K562 (cell line): ENCODE measurements around the gene GP1BB. TPM values are rescaled to one million over a fixed set of nuclear protein-coding genes. Genes with fewer than 3 reads are reported as not detected.

Source experiments
- ATAC-seq: fragments of 200-7000 bp; cut with Tn5 transposase; 3 replicates; pipeline ENCODE4 v1.9.1; 2020; ENCODE audit warnings: moderate library complexity
- BruUV-seq: library from RNA; stranded (reverse); fragments of 400-500 nt; replicated peaks from 2 replicates; lab custom pipeline; 2021; lab: Mats Ljungman, UMichigan
- CTCF ChIA-PET: fragments of 300-600 bp; formaldehyde crosslinking; extraction: SDS; loops from one replicate; lab custom pipeline; 2021; ENCODE audit warnings: low intra/inter-chr PET ratio; lab: Yijun Ruan, JAX
- POLR2A ChIA-PET: fragments of 300-600, 350-650 bp; sonication (Branson Sonifier 250); formaldehyde crosslinking; extraction: SDS; loops from one replicate; lab custom pipeline; 2021; ENCODE audit warnings: antibody characterized with exemption, inconsistent platforms; lab: Yijun Ruan, JAX
- DNase-seq, 4 experiments: peaks; one replicate each; pipeline versions ENCODE4 v3.0.0 to v3.0.0-alpha.2; 2011 to 2018; ENCODE audit warnings: low spot score in 3 of 4, mixed read lengths in 3 of 4; ENCODE audit errors: extremely low read depth in 1 of 4
- FAIRE-seq: peaks from 2 replicates; lab custom pipeline; 2011; peaks lifted over from hg19 to GRCh38; lab: Jason Lieb, UNC
- H2AFZ ChIP-seq: 2 replicates; pipeline ENCODE4 v1.6.0; 2011; ENCODE audit warnings: low read depth, low read length, control low read depth, inconsistent platforms
- H3K27ac ChIP-seq: fragments of 200-600 bp; 3 replicates; pipeline ENCODE4 v1.8.0; 2011; ENCODE audit warnings: low read depth, mild to moderate bottlenecking, control low read depth, inconsistent platforms, low read length, moderate library complexity, mixed read lengths; ENCODE audit errors: extremely low read depth
- H3K27me3 ChIP-seq, 2 experiments: fragments of 300-600 bp in 1 of 2; 2 replicates in 1 of 2; 3 replicates in 1 of 2; pipeline versions ENCODE4 v1.6.0 to v1.8.0; 2011; ENCODE audit warnings: inconsistent platforms in 2 of 2, low read length in 2 of 2, mild to moderate bottlenecking in 1 of 2, mixed read lengths in 1 of 2, moderate library complexity in 1 of 2; ENCODE audit not compliant: control insufficient read depth in 2 of 2, insufficient read depth in 2 of 2
- H3K36me3 ChIP-seq: fragments of 300-600 bp; 3 replicates; pipeline ENCODE4 v1.8.0; 2011; ENCODE audit warnings: mild to moderate bottlenecking, low read length, inconsistent platforms; ENCODE audit not compliant: control insufficient read depth, insufficient read depth
- H3K4me1 ChIP-seq, 2 experiments: fragments of 200-600 bp in 1 of 2; replicated peaks in 1 of 2; 2 replicates in 1 of 2; 3 replicates in 1 of 2; pipeline versions ENCODE4 v1.5.1 to v1.8.0; 2011; ENCODE audit warnings: inconsistent platforms in 2 of 2, low read length in 2 of 2, mild to moderate bottlenecking in 1 of 2, mixed read lengths in 1 of 2, moderate library complexity in 1 of 2; ENCODE audit not compliant: control insufficient read depth in 2 of 2, insufficient read depth in 2 of 2
- H3K4me2 ChIP-seq: 2 replicates; pipeline ENCODE4 v1.6.1; 2011; ENCODE audit warnings: low read length, control low read depth, inconsistent platforms, mixed read lengths; ENCODE audit not compliant: insufficient read depth
- H3K4me3 ChIP-seq: fragments of 200-600 bp; sonication (generic), shearing (Covaris generic); 2 replicates; pipeline ENCODE4 v1.5.1; 2016; ENCODE audit warnings: control low read depth, inconsistent platforms
- H3K79me2 ChIP-seq: fragments of 200-600 bp; 3 replicates; pipeline ENCODE4 v1.8.0; 2011; ENCODE audit warnings: low read length, inconsistent platforms; ENCODE audit not compliant: control insufficient read depth, insufficient read depth
- H3K9ac ChIP-seq, 2 experiments: 2 replicates each; pipeline versions ENCODE4 v1.6.0 to v1.6.1; 2011; ENCODE audit warnings: low read depth in 2 of 2, low read length in 2 of 2, control low read depth in 1 of 2, inconsistent platforms in 1 of 2, mild to moderate bottlenecking in 1 of 2, mixed read lengths in 1 of 2; ENCODE audit not compliant: insufficient read depth in 1 of 2
- H3K9me1 ChIP-seq: one replicate; pipeline ENCODE4 v1.6.0; 2011; ENCODE audit warnings: inconsistent platforms, mild to moderate bottlenecking, low read length, moderate library complexity; ENCODE audit not compliant: control insufficient read depth, insufficient read depth
- H3K9me3 ChIP-seq: replicated peaks from 2 replicates; pipeline ENCODE4 v1.5.1; 2011; ENCODE audit warnings: low read depth, low read length, inconsistent platforms; ENCODE audit not compliant: control insufficient read depth, insufficient read depth
- H4K20me1 ChIP-seq: replicated peaks from 2 replicates; pipeline ENCODE4 v1.6.1; 2011; ENCODE audit warnings: low read length, inconsistent platforms, mixed read lengths; ENCODE audit not compliant: control insufficient read depth, insufficient read depth
- ATF1 ChIP-seq, 2 experiments: fragments of 450-650 bp in 1 of 2; IDR thresholded peaks; 2 replicates each; pipeline ENCODE4 v1.6.1; 2016; ENCODE audit warnings: missing compliant biosample characterization in 1 of 2, missing genetic modification characterization in 1 of 2
- CAMTA2 ChIP-seq: fragments of 250-450 bp; sonication (Bioruptor Pico); conservative IDR thresholded peaks from 2 replicates; pipeline ENCODE4 v1.5.1; 2022
- CCAR2 ChIP-seq: fragments of 200-400 bp; formaldehyde crosslinking; IDR thresholded peaks from 2 replicates; pipeline ENCODE4 v1.6.1; 2017; ENCODE audit warnings: mild to moderate bottlenecking, low read depth, low read length
- ESRRA ChIP-seq: fragments of 450-650 bp; IDR thresholded peaks from 2 replicates; pipeline ENCODE4 v1.6.1; 2014; ENCODE audit warnings: low read depth, mild to moderate bottlenecking, moderate library complexity, borderline replicate concordance
- FOXM1 ChIP-seq, 2 experiments: fragments of 450-650 bp in 1 of 2; sonication (generic) in 1 of 2; formaldehyde crosslinking in 1 of 2; IDR thresholded peaks; 2 replicates each; pipeline versions ENCODE4 v1.6.1 to v1.9.0; 2017 to 2022; ENCODE audit warnings: low read depth in 2 of 2, mild to moderate bottlenecking in 2 of 2, missing genetic modification reagents in 1 of 2, moderate library complexity in 1 of 2
- GATAD2A ChIP-seq: fragments of 450-650 bp; IDR thresholded peaks from 2 replicates; pipeline ENCODE4 v1.6.1; 2017
- KLF16 ChIP-seq: IDR thresholded peaks from 2 replicates; pipeline ENCODE4 v1.6.1; 2016; ENCODE audit warnings: antibody characterized with exemption
- NFIC ChIP-seq: fragments of 450-650 bp; IDR thresholded peaks from 2 replicates; pipeline ENCODE4 v1.6.1; 2017; ENCODE audit warnings: mild to moderate bottlenecking, inconsistent platforms
- RFX1 ChIP-seq: fragments of 450-650 bp; IDR thresholded peaks from 2 replicates; pipeline ENCODE4 v1.6.1; 2016; ENCODE audit warnings: mild to moderate bottlenecking, moderate library complexity
- SETDB1 ChIP-seq: IDR thresholded peaks from one replicate; pipeline ENCODE4 v1.6.1; 2012; ENCODE audit warnings: low read length, control low read depth, inconsistent platforms
- SRSF9 ChIP-seq: fragments of 200-400 bp; formaldehyde crosslinking; IDR thresholded peaks from 2 replicates; pipeline ENCODE4 v1.6.1; 2017; ENCODE audit warnings: low read depth, low read length, borderline replicate concordance
- TSC22D4 ChIP-seq: fragments of 450-650 bp; IDR thresholded peaks from 2 replicates; pipeline ENCODE4 v1.6.1; 2016; ENCODE audit warnings: missing genetic modification characterization, missing biosample characterization, control low read depth
- ZNF224 ChIP-seq: sonication (generic); formaldehyde crosslinking; IDR thresholded peaks from 2 replicates; pipeline ENCODE4 v1.8.0; 2022; ENCODE audit warnings: mild to moderate bottlenecking, missing genetic modification reagents
- ZNF445 ChIP-seq: fragments of 250-450 bp; sonication (Bioruptor Pico); IDR thresholded peaks from 2 replicates; pipeline ENCODE4 v1.4.0; 2020; ENCODE audit warnings: low read depth, mild to moderate bottlenecking, moderate library complexity
- ZNF668 ChIP-seq: fragments of 250-450 bp; sonication (Bioruptor Pico); IDR thresholded peaks from 2 replicates; pipeline ENCODE4 v1.8.0; 2022; ENCODE audit warnings: mild to moderate bottlenecking, inconsistent platforms
- ZZZ3 ChIP-seq: fragments of 450-650 bp; IDR thresholded peaks from 2 replicates; pipeline ENCODE4 v1.6.1; 2016; ENCODE audit warnings: antibody characterized with exemption, mild to moderate bottlenecking, moderate library complexity
- WGBS: fragments of 100-300 bp; shearing (Covaris generic); methylation state at CpG from one replicate; pipeline ENCODE4 v1.1.6; 2016; ENCODE audit warnings: low coverage, mixed read lengths; ENCODE audit not compliant: insufficient coverage; ENCODE audit errors: missing lambda C conversion rate; 5-methylcytosine and 5-hydroxymethylcytosine counted together
- in situ Hi-C: fragments of 300-500 bp; cut with MboI; formaldehyde crosslinking; loops from 4 replicates; pipeline ENCODE4 v1.15.0; 2018; ENCODE audit warnings: inconsistent platforms, mixed read lengths
- intact Hi-C: fragments of 100-400 bp; cut with micrococcal nuclease; formaldehyde crosslinking; loops from 2 replicates; pipeline ENCODE4 v1.14.2; 2022
- polyA plus RNA-seq, 8 experiments: library from polyadenylated mRNA; depleted of rRNA in 4 of 8; stranded (reverse) in 5 of 8; unstranded in 3 of 8; fragments of >200 nt; fragmentation: Nextera tagmentation in 2 of 8; fragmentation: Illumina TruSeq in 1 of 8; extraction: Ambion mirVana in 2 of 8; extraction: Trizol in 1 of 8; gene quantifications; 2 replicates each; pipeline versions ENCODE4 v1.2.1 to v1.2.3, GENCODE V29; 2011 to 2014; ENCODE audit warnings: inconsistent platforms in 1 of 8, missing spikeins in 1 of 8
- total RNA-seq, 7 experiments: library from RNA; depleted of rRNA in 6 of 7; stranded (reverse); fragments of >200 nt in 6 of 7; fragmentation: Illumina TruSeq in 2 of 7; extraction: Trizol in 2 of 7; gene quantifications; 2 replicates each; pipeline versions ENCODE4 v1.2.1 to v1.2.3, GENCODE V29; 2011 to 2021; ENCODE audit warnings: low replicate concordance in 1 of 7
- TF ChIP-seq, protein P1 (sequence below): sonication (generic); formaldehyde crosslinking; IDR thresholded peaks from 2 replicates; pipeline ENCODE4 v1.8.0; 2023; ENCODE audit warnings: missing genetic modification reagents, mild to moderate bottlenecking, borderline replicate concordance

GP1BB gene
- total and polyA plus RNA-seq, 9 of the 15 experiments (the other 6 are each of a cell fraction or from before 2014, with no cell fraction given) = 0.69 to 162 (median 2.8) TPM

DNA sequence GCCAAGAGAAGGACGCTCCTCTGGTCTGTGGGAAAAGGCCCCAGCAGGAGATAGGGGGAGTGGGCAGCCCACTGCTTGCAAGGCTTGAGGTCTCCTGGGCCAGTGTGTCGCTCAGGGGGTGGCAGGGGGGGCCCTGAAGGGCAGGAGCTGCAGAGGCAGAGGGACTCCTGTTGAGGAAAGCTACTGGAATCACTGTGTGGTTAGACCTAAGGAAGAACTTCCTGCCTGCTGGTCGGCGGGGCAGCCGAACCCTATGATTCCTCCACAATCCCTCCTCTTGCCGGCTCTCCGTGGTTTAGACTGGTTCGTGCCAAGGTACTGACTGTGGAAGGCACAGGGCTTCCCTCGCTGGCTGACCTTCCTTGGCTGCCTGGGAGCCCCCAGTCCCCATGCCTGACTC, 6.2 kb downstream of the GP1BB start (continued):
- TF ChIP-seq, protein P1, sequence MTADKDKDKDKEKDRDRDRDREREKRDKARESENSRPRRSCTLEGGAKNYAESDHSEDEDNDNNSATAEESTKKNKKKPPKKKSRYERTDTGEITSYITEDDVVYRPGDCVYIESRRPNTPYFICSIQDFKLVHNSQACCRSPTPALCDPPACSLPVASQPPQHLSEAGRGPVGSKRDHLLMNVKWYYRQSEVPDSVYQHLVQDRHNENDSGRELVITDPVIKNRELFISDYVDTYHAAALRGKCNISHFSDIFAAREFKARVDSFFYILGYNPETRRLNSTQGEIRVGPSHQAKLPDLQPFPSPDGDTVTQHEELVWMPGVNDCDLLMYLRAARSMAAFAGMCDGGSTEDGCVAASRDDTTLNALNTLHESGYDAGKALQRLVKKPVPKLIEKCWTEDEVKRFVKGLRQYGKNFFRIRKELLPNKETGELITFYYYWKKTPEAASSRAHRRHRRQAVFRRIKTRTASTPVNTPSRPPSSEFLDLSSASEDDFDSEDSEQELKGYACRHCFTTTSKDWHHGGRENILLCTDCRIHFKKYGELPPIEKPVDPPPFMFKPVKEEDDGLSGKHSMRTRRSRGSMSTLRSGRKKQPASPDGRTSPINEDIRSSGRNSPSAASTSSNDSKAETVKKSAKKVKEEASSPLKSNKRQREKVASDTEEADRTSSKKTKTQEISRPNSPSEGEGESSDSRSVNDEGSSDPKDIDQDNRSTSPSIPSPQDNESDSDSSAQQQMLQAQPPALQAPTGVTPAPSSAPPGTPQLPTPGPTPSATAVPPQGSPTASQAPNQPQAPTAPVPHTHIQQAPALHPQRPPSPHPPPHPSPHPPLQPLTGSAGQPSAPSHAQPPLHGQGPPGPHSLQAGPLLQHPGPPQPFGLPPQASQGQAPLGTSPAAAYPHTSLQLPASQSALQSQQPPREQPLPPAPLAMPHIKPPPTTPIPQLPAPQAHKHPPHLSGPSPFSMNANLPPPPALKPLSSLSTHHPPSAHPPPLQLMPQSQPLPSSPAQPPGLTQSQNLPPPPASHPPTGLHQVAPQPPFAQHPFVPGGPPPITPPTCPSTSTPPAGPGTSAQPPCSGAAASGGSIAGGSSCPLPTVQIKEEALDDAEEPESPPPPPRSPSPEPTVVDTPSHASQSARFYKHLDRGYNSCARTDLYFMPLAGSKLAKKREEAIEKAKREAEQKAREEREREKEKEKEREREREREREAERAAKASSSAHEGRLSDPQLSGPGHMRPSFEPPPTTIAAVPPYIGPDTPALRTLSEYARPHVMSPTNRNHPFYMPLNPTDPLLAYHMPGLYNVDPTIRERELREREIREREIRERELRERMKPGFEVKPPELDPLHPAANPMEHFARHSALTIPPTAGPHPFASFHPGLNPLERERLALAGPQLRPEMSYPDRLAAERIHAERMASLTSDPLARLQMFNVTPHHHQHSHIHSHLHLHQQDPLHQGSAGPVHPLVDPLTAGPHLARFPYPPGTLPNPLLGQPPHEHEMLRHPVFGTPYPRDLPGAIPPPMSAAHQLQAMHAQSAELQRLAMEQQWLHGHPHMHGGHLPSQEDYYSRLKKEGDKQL (CRISPR knock-in tag) = no peak
- TF ChIP-seq GATAD2A = no peak
- TF ChIP-seq, all 486 proteins: peak for 6

DNA sequence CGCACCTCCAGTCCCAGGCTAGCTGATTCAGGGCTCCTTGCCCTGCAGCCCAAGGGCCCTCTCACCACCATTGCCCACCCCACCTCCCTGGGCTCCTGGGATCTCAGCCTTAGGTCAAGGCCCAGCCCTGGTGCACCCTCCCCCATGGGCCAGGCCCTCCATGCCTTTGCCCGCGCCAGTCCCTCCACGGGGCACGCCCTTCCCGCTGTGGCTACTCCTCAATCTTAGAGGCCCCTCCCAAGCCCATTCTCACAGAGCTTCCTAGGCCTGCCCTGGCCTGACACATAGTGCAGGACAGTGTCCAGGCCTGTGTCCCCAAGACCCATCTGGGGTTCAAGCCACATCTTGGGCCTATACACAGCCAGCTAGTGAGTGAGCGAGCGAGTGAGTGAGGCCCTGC, 6.9 kb downstream of the GP1BB start:
- ATAC-seq = no peak
- peak overlapping the region; percentile 82 for H3K4me2 ChIP-seq
- peaks cover 0 to 16% of the 10 kb centered on the region in 2 experiments; a peak in 3 of 5 replicates for H3K27me3 ChIP-seq
- no TSS peak for BruUV-seq
- FAIRE-seq = no peak
- no peak for DNase-seq
- H3K9me3 ChIP-seq = no peaks in the 10 kb centered on the region
- peak overlapping the region; percentile 95 for H2AFZ ChIP-seq
- in situ Hi-C loops (loop anchor here (5.0 kb wide), 1 partner anchor 182 kb away; no protein-coding TSS in a partner anchor), intact Hi-C loops (loop anchor here (1.0 to 5.0 kb wide), 8 partner anchors 37 to 399 kb away; partner anchors contain the start of genes GNB1L, RANBP1, RTL10 and TRMT2A)
- WGBS = 87% methylated on average over 8 of the region's 8 CpGs
- peaks cover 11 to 61% of the 10 kb centered on the region in 2 experiments for H3K4me1 ChIP-seq
- H3K27ac ChIP-seq = peak overlapping the region; percentile 6; the same call in 2 of the 3 replicates
- peak overlapping the region; percentile 47 to 87; a peak in 3 of 4 replicates for H3K9ac ChIP-seq
- peaks cover 11% of the 10 kb centered on the region; the same call in 1 of the 2 replicates for H4K20me1 ChIP-seq
- H3K9me1 ChIP-seq = peaks cover 2% of the 10 kb centered on the region
- H3K4me3 ChIP-seq = no peak overlapping the region
- no peaks in the 10 kb centered on the region; the same call in 2 of the 3 replicates for H3K79me2 ChIP-seq
- ChIA-PET POLR2A (interaction anchor here (0.6 to 4.2 kb wide), 38 partner anchors 8 to 683 kb away, joined by 3 to 58 read pairs (median 4); partner anchors contain the start of genes CDC45, GNB1L and RTL10), CTCF (interaction anchor here (0.5 to 5.6 kb wide), 16 partner anchors 13 to 399 kb away, joined by 3 to 156 read pairs (median 6); no protein-coding TSS in a partner anchor)
- H3K36me3 ChIP-seq = no peaks in the 10 kb centered on the region
- 0 out of 2 replicates have a peak, but pooled peaks have one; percentile 24 for TF ChIP-seq ATF1 (CRISPR knock-in tag; IDR thresholded peaks at IDR 0.05)
- no peak for TF ChIP-seq ATF1 (tag; IDR thresholded peaks at IDR 0.05)
- no peak for TF ChIP-seq RFX1
- no peak for TF ChIP-seq ZZZ3
- 0 out of 2 replicates have a peak, but pooled peaks have one; percentile 52 for TF ChIP-seq CAMTA2 (CRISPR knock-in tag)
- peak; percentile 65; the same call in 1 of the 2 replicates for TF ChIP-seq TSC22D4 (tag)
- TF ChIP-seq CCAR2 = no peak
- TF ChIP-seq ZNF445 (CRISPR knock-in tag) = no peak
- no peak for TF ChIP-seq SETDB1
- no peak for TF ChIP-seq NFIC
- TF ChIP-seq ZNF668 (CRISPR knock-in tag) = no peak
- no peak for TF ChIP-seq FOXM1 (IDR thresholded peaks at IDR 0.05; ENCODE audit: low read depth)
- TF ChIP-seq FOXM1 (CRISPR knock-in tag; IDR thresholded peaks at IDR 0.05; ENCODE audit: low read depth) = no peak
- no peak for TF ChIP-seq KLF16
- TF ChIP-seq SRSF9 = no peak
- no peak for TF ChIP-seq ESRRA
- TF ChIP-seq ZNF224 (CRISPR knock-in tag) = no peak
